ENCODE results near the gene DNAH14.
"Not testable (repeated sequence)": the region's sequence is repeated elsewhere in the genome, so short reads cannot be mapped to it uniquely, and the experiment has no call there.

Gene DNAH14

DNA sequence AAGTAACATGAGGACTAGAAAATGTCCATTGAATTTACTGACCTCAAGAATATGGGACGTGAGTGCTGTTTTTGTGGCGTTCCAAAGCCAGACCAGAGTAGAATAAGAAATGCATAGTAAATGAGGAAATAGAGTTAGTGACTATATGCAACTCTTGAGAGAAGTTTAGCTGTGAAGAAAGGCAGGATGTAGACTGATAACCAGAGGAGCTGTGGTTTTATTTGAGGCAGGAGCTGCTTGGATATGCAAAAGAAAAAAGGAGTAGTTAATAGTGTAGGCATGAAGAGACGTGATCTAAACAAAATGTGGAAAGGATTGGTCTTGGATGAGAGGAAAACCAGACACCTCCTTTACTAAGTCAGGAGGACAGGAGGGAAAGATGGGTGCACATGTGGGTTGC, 28.2 kb downstream of the DNAH14 start:
- H3K27ac ChIP-seq: no peak overlapping the region
- TF ChIP-seq CTCF (IDR thresholded peaks at IDR 0.05) (no peak), ZFX (IDR thresholded peaks at IDR 0.05; ENCODE audit: borderline replicate concordance) (no peak)

DNA sequence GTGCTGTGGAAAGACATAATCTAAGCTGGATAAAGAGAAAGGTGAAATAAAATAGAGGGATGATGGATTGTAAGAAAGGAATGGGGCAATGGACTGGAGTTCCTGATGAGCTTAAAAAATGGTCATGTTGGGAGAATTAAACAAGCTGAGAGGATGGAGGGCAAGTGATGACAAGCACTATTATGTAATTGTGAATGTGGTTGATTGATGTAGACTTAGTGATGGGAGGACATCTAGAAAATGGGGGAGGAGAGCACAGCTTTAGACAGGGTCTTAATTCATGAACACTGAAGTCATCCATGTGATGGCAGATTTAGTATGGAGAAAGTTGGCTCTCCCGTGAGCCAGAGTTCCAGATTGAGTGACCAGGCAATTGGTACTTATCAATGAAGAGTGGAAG, 29.0 kb downstream of the DNAH14 start:
- TF ChIP-seq ZFX (IDR thresholded peaks at IDR 0.05; ENCODE audit: borderline replicate concordance) (no peak), CTCF (IDR thresholded peaks at IDR 0.05) (no peak)
- no peak overlapping the region for H3K27ac ChIP-seq

DNA sequence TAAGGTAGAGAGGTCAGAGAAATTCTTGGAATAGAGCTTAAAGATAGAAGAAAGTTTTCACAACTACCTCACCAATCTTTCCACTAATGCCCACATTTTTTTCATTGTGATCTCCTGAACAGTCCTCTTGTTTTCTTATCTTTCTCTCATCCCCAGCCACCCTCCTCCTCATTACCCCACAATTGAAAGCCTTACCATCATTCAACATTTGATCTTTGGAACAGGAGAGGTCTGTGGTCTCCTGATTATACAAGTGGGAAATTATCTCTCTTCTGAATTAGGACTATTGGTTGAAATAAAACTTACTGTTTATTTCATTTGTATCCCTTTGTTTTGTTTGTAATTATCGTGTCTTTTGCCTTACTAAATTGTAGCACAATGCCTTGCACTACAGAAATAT, 29.6 kb downstream of the DNAH14 start:
- TF ChIP-seq CTCF (IDR thresholded peaks at IDR 0.05) (no peak), ZFX (IDR thresholded peaks at IDR 0.05; ENCODE audit: borderline replicate concordance) (no peak)
- no peak overlapping the region for H3K27ac ChIP-seq

DNA sequence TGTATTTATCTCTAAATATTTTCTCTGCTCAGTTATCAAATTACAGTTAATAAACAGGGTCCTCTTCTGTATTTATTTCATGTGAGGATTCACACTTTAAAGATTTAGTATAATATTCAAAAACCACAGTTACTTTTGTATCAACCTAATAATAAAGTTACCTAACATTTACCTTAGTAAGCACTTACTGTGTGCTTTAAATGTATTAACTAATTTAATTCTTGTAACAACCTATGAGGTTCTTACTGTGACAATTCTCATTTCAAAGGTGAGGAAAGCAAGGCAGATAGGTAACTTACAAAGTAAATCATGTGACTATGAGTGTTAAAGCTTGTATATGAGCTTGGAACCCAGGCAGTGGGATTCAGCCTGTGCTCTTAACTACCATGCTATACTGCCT, 30.2 kb downstream of the DNAH14 start:
- H3K27ac ChIP-seq: no peak overlapping the region
- TF ChIP-seq ZFX (IDR thresholded peaks at IDR 0.05; ENCODE audit: borderline replicate concordance): no peak
- TF ChIP-seq CTCF (IDR thresholded peaks at IDR 0.05): no peak

- no peak overlapping the region for H3K27ac ChIP-seq
- TF ChIP-seq CTCF (IDR thresholded peaks at IDR 0.05): no peak
- no peak for TF ChIP-seq ZFX (IDR thresholded peaks at IDR 0.05; ENCODE audit: borderline replicate concordance)
Measured at GRCh38 chr1:224980181-224980580, 50.7 kb downstream of the DNAH14 start.

GRCh38 chr1:224981922-224982354, 52.5 kb downstream of the DNAH14 start:
- not testable (repeated sequence) for H3K27ac ChIP-seq

GRCh38 chr1:224988042-224988441, 58.6 kb downstream of the DNAH14 start:
- no peak overlapping the region for H3K27ac ChIP-seq
- TF ChIP-seq CTCF (IDR thresholded peaks at IDR 0.05) (no peak), ZFX (IDR thresholded peaks at IDR 0.05; ENCODE audit: borderline replicate concordance) (no peak)

DNA sequence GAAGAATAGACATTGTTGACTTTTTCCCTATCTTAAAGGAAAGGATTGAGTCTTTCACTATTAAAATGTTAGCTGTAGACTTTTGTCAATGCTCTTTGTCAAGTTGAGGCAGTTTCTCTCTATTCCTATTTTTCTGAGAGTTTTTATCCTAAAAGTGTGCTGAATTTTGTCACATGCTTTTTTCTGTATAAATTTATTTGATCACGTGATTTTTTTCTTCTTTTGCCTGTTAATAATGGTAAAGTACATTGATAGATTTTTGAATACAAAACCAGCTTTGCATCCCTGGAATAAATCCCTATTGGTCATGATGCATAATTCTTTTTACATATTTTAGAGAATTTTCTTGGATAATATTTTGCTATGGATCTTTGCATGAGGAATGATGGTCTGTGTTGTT, 60.1 kb downstream of the DNAH14 start:
- no peak for TF ChIP-seq ZFX (IDR thresholded peaks at IDR 0.05; ENCODE audit: borderline replicate concordance)
- TF ChIP-seq CTCF (IDR thresholded peaks at IDR 0.05): no peak
- H3K27ac ChIP-seq: no peak overlapping the region

DNA sequence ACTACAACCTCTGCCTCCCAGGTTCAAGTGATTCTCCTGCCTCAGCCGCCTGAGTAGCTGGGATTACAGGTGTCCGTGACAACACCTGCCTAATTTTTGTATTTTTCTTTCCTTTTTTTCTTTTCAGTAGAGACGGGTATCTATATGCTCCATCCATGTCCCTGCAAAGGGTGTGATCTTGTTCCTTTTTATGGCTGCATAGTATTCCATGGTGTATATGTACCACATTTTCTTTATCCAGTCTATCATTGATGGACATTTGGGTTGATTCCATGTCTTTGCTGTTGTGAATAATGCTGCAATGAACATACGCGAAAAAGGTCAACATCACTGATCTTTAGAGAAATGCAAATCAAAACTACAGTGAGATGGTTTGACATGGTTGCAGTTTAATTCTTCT, 62.1 kb downstream of the DNAH14 start:
- not testable (repeated sequence) for H3K27ac ChIP-seq

Measured in 22Rv1 (cell line).